ENCODE measurements around the gene CTXN3.

Gene CTXN3

GRCh38 chr5:127660047-127660733, 11.3 kb downstream of the CTXN3 start:
- no peak for DNase-seq (ENCODE audit: low spot score)
- in situ Hi-C loops (cut with MboI; ENCODE audit: low pct_unique_long_range_greater_than_20kb, low sequenced_read_pairs, unreplicated experiment): no loop called here
- TF ChIP-seq CTCF (IDR thresholded peaks at IDR 0.05; ENCODE audit: extremely low read depth, insufficient read depth, missing control alignments): no peak

- in situ Hi-C loops (cut with MboI; ENCODE audit: low pct_unique_long_range_greater_than_20kb, low sequenced_read_pairs, unreplicated experiment): no loop called here
- TF ChIP-seq CTCF (IDR thresholded peaks at IDR 0.05; ENCODE audit: extremely low read depth, insufficient read depth, missing control alignments): no peak
- no peak for DNase-seq (ENCODE audit: low spot score)
Observed at GRCh38 chr5:127664093-127664492, 15.2 kb downstream of the CTXN3 start.

- TF ChIP-seq CTCF (IDR thresholded peaks at IDR 0.05; ENCODE audit: extremely low read depth, insufficient read depth, missing control alignments): no peak
- no peak for DNase-seq (ENCODE audit: low spot score)
- in situ Hi-C loops (cut with MboI; ENCODE audit: low pct_unique_long_range_greater_than_20kb, low sequenced_read_pairs, unreplicated experiment): no loop called here
Observed at GRCh38 chr5:127665641-127666040, 16.8 kb downstream of the CTXN3 start.

GRCh38 chr5:127666043-127666716, 17.3 kb downstream of the CTXN3 start:
- in situ Hi-C loops (cut with MboI; ENCODE audit: low pct_unique_long_range_greater_than_20kb, low sequenced_read_pairs, unreplicated experiment): no loop called here
- TF ChIP-seq CTCF (IDR thresholded peaks at IDR 0.05; ENCODE audit: extremely low read depth, insufficient read depth, missing control alignments): no peak
- DNase-seq (ENCODE audit: low spot score): no peak

GRCh38 chr5:127667926-127668325, 19.0 kb downstream of the CTXN3 start:
- no peak for DNase-seq (ENCODE audit: low spot score)
- in situ Hi-C loops (cut with MboI; ENCODE audit: low pct_unique_long_range_greater_than_20kb, low sequenced_read_pairs, unreplicated experiment): no loop called here

GRCh38 chr5:127671218-127671617, 22.3 kb downstream of the CTXN3 start:
- DNase-seq (ENCODE audit: low spot score): no peak
- in situ Hi-C loops (cut with MboI; ENCODE audit: low pct_unique_long_range_greater_than_20kb, low sequenced_read_pairs, unreplicated experiment): no loop called here
- no peak for TF ChIP-seq CTCF (IDR thresholded peaks at IDR 0.05; ENCODE audit: extremely low read depth, insufficient read depth, missing control alignments)

More at GRCh38 chr5:127667926-127668325, 19.0 kb downstream of the CTXN3 start:
- no peak for TF ChIP-seq CTCF (IDR thresholded peaks at IDR 0.05; ENCODE audit: extremely low read depth, insufficient read depth, missing control alignments)
